GM12891 (cell line): Measurements from ENCODE around the gene RIMBP2.
"Not testable (repeated sequence)": the region's sequence is repeated elsewhere in the genome, so short reads cannot be mapped to it uniquely, and the experiment has no call there.

ENCODE experiments used
- DNase-seq: peaks from one replicate; pipeline ENCODE4 v3.0.0; 2011; ENCODE audit warnings: low spot score; ENCODE audit not compliant: insufficient read length
- FAIRE-seq: peaks from 2 replicates; lab custom pipeline; 2011; peaks lifted over from hg19 to GRCh38; lab: Jason Lieb, UNC
- PAX5 ChIP-seq: IDR thresholded peaks from 2 replicates; pipeline ENCODE4 v1.6.1; 2011; ENCODE audit warnings: low read length, moderate library complexity, mild to moderate bottlenecking; ENCODE audit not compliant: insufficient read depth, severe bottlenecking
- POLR2A ChIP-seq: IDR thresholded peaks from 2 replicates; pipeline ENCODE4 v1.6.1; 2011; ENCODE audit warnings: low read depth, low read length, control low read depth
- POLR2AphosphoS5 ChIP-seq: IDR thresholded peaks from 2 replicates; pipeline ENCODE4 v1.6.1; 2011; ENCODE audit warnings: low read depth, low read length, control low read depth
- POU2F2 ChIP-seq: IDR thresholded peaks from 2 replicates; pipeline ENCODE4 v1.6.1; 2011; ENCODE audit warnings: low read depth, mild to moderate bottlenecking, control low read depth, low read length, moderate library complexity
- SPI1 ChIP-seq: IDR thresholded peaks from 2 replicates; pipeline ENCODE4 v1.6.1; 2011; ENCODE audit warnings: low read depth, low read length, control low read depth
- TAF1 ChIP-seq: IDR thresholded peaks from 2 replicates; pipeline ENCODE4 v1.6.1; 2011; ENCODE audit warnings: low read depth, low read length, control low read depth

The RIMBP2 gene

DNA sequence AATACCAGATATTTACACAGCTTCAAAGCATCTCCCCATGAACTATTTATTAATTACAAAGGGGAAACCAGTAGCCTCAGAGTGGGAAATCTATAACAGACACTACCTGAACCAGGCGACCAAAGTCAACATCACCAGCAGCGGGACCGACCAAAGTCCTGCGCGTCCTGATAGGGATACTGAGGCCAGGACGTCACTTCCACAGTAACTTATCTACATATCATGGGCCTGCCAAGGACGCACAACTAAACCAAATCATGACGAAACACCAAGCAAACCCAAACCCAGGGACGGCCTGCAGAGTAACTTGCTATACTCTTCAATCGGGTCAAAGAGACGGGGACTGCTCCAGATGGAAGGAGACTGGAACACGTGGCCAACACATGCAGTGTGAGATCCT, 26.0 kb upstream of the RIMBP2 start:
- TF ChIP-seq TAF1 (no peak), POLR2AphosphoS5 (no peak), PAX5 (no peak), SPI1 (no peak), POLR2A (no peak), POU2F2 (no peak)
- no peak for DNase-seq
- no peak for FAIRE-seq

DNA sequence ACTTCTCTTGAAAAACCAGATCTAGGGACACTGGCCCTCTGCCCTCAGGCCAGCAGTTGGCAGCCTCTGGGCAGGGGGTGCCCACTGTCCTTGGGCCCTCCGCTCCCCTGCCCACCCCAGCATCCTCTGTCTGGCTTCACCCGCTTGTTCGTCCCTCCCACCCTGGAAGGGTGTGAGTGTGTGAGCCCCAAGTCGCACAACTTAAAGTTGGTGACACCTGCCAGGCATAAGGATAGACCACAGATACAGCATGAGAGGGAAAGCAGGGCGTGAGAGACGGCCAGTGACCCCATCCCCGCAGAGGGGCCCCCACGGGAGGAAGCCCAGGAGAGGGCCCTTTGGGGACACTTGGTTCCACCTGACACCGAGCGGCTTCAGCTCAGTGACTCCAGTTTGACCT, 23.5 kb upstream of the RIMBP2 start:
- DNase-seq (no peak), FAIRE-seq (no peak)
- TF ChIP-seq POLR2AphosphoS5 (no peak), PAX5 (no peak), TAF1 (no peak), SPI1 (no peak), POLR2A (no peak), POU2F2 (no peak)

DNA sequence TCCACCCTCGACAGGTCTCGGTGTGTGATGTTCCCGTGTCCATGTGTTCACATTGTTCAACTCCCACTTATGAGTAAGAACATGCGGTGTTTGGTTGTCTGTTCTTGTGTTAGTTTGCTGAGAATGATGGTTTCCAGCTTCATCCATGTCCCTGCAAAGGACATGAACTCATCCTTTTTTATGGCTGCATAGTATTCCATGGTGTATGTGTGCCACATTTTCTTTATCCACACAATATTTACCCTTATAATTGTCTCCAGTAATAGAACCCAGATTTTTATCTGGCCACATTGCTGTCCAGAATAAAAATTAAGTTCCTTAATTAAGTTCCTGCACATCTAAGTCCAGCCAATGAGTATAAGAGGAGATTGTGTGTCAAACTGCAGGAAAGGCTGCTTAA, 22.3 kb upstream of the RIMBP2 start:
- not testable (repeated sequence) for FAIRE-seq, DNase-seq

DNA sequence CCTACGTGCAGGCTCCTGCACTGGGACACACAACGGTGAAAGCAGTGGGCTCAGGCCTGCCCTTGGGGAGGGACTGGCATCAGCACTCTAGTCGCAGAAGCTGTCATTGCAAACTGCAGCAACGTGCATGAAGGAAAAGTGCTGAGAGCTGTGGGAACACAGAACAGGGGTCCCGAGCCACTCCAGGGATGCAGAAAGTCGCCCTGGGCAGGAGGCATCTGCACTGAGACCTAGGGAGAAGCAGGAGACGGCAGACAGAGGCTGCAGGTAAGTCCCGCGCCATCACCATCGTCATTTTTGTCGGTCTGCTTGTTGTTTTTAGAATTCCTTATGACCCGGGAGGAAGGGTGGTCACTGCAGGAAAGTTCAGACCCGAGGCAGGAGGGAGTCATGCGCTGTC, 21.6 kb upstream of the RIMBP2 start:
- no peak for FAIRE-seq
- DNase-seq: no peak
- TF ChIP-seq PAX5 (no peak), SPI1 (no peak), POU2F2 (no peak), TAF1 (no peak), POLR2AphosphoS5 (no peak), POLR2A (no peak)

DNA sequence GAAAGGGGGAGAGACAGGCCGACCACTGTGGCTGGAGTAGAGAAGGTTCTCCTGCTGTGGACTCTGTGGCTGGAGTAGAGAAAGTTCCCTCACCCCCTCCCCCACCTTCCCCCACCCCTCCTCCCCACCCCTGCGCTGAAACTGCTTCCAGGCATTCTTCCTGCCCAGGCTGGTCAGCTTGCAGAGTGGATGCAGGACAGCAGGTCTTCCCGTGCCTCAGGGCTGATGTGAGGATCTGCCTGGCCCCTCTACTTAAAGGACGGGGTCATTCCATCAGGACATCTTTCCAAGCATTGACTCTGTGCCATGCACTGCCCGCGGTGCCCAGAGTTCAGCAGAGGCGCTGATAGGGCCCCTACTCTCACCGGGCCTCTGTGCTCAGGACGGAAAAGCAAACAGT, 13.2 kb upstream of the RIMBP2 start:
- no peak for DNase-seq
- TF ChIP-seq POU2F2 (no peak), SPI1 (no peak), POLR2A (no peak), POLR2AphosphoS5 (no peak), PAX5 (no peak), TAF1 (no peak)
- no peak for FAIRE-seq

DNA sequence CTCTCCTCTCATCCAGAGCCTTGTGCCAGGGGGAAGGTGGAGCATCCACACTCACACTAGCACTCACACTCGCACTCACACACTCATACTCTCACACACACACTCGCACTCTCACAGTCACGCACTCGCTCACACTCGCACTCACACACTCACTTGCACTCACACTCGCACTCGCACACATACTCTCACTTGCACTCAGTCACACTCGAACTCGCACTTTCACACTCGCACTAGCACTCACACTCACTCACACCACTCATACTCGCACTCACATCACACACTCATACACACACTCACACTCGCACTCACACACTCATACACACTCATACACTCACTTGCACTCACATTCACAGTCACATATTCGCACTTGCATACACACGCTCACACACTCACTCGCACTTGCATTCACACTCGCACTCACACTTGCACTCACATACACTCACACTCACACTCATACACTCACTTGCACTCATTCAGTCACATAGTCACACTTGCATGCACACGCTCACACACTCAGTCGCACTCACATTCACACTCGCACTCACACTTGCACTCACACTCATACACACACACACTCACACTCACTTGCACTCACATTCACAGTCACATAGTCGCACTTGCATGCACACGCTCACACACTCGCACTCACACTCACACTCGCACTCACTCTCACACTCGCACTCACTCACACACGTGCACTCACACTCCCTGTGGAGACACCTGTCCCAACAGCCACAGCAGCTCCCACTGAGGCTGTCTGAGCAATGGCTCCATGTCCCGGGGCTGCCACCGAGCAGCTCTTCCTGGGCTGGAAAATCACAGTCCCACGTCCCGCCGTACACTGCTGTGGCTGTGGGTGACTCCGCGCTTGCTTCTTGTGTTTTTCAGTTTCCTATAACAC, 12.3 kb upstream of the RIMBP2 start:
- no peak for TF ChIP-seq PAX5
- no peak for TF ChIP-seq TAF1
- TF ChIP-seq POLR2A: no peak
- TF ChIP-seq POU2F2: peak; percentile 53; the same call in 1 of the 2 replicates
- no peak for TF ChIP-seq POLR2AphosphoS5
- FAIRE-seq: peak; percentile 60

DNA sequence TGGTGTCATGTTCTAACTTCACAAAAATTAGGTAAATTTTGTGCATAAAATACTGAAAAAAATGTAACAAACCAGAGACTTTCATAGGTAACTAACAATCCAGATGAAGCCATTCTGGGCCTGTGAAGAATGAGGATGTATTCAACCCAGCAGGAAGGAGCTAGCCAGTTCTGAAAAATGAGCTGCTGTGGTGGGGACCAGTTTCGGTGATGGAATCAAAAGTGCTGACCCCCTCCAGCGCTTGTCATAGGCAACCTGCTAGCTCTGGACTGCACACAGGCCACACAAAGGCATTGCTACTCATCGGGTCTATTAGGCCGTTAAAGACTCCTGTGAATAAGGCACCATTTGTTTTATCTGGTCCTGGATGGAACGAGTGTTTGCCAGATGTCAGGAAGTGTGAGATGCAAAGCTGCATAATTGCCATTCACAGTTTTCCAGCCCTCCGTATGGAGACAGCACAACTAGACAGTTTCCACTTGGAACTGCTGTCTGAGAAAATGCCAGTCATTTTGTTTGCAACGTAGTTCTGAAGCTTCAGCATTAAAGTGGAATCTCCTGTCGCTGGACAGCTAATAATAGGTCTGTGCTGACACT, 3.3 kb upstream of the RIMBP2 start:
- DNase-seq: no peak
- FAIRE-seq: no peak
- TF ChIP-seq POU2F2: no peak
- TF ChIP-seq SPI1: no peak
- no peak for TF ChIP-seq POLR2AphosphoS5
- TF ChIP-seq PAX5: no peak
- TF ChIP-seq POLR2A: no peak
- TF ChIP-seq TAF1: no peak

More for the DNA sequence above, 12.3 kb upstream of the RIMBP2 start:
- DNase-seq: no peak

DNA sequence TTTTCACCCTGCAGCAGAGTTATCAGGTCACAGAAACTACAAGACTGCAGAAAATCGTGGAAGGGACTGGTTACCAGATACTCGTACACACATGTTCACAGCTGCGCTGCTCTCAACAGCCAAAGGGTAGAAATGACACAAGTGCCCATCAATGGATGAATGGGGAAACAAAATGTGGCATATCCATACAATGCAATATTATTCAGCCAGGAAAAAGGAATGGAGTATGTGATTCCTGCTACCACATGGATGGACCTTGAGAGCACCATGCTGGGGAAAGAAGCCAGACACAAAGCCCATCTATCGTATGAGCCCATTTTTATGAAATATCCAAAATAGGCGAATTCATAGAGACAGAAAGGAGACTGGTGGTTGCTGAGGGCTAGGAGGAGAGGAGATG, 1.7 kb upstream of the RIMBP2 start:
- TF ChIP-seq PAX5 (no peak), POLR2A (no peak), SPI1 (no peak), POU2F2 (no peak), POLR2AphosphoS5 (no peak), TAF1 (no peak)
- FAIRE-seq (no peak), DNase-seq (no peak)

DNA sequence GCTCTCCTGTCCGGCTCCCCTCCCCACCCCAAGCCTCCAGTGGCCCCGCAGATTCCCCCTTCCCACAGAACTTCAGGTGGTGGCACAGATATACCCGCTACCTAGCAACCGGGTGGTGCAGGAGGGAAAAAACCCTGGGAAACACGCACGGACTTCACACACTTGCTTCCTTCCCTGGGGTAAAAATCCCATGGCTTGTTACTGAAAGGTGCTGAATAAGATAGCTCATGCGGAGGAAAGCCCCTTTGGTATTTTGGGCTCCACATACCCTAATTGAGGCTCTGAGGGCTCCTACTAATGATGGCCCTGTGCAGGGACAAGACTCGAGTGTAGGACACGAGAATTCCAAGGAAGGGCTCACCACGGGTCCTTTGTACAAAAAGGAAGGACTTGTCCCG, 869 bp upstream of the RIMBP2 start:
- FAIRE-seq (no peak), DNase-seq (no peak)
- no peak for TF ChIP-seq PAX5
- TF ChIP-seq SPI1: no peak
- no peak for TF ChIP-seq TAF1
- TF ChIP-seq POLR2A: no peak
- no peak for TF ChIP-seq POLR2AphosphoS5
- TF ChIP-seq POU2F2: no peak

DNA sequence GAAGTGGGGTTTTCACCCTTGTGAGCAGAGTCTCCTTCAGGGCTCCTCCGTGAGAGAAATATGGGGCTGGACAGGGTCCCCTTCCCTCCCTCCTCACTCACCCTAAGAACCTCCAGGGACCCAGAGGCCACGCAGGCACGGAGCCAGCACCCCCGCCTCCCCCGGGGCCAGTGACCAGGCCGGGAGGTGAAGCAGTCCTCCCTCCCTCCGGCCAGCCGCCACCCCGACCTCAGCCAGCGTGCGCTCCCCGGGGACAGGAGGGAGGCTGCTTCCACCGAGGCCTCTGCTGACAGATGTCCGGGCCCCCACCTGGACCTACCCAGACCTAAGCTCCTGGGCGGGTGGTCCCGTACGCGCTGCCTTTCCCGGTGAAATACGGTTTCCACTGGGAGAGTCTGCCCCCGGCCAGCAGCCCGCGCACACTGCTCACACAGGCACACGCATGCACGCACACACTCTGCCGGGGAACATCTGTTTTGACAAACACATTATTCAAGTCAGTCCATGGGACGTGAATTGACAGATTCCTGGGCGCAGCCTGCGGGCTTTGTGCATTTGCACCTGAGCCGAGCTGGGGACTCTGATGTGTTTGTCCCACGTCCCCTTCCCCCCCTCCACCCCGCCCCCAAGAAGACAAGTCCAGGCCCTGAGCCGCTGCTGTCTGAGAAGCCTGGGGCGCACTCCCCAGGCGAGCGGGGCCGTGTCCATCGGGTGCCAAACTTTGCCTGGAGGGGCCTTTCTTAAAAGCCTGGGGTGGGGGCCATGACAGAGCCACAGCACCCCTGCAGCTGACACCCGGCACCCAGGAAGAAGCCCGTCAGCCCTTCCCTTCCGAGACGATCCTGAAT, 725 bp downstream of the RIMBP2 start:
- TF ChIP-seq POLR2AphosphoS5: no peak
- no peak for TF ChIP-seq POU2F2
- TF ChIP-seq SPI1: no peak
- TF ChIP-seq POLR2A: no peak
- no peak for TF ChIP-seq PAX5
- TF ChIP-seq TAF1: no peak
- FAIRE-seq: no peak

More for the DNA sequence above, 725 bp downstream of the RIMBP2 start:
- DNase-seq: no peak
